Left kidney (tissue), 2 donors: ENCODE data around the gene SARM1. TPM values are rescaled to one million over a fixed set of nuclear protein-coding genes. Genes with fewer than 3 reads are reported as not detected.
A peak's percentile ranks its signal among the peaks of the same experiment; 100 is the strongest.

Source experiments
- DNase-seq: peaks from one replicate; pipeline ENCODE4 v3.0.0-alpha.2; 2013
- polyA plus RNA-seq: library from polyadenylated mRNA; unstranded; fragments of 120-200 nt; gene quantifications from one replicate; pipeline ENCODE4 v1.2.1, GENCODE V29; 2013; ENCODE audit not compliant: insufficient read length

The SARM1 gene
- polyA plus RNA-seq, 1 donor: 16.6 TPM

- DNase-seq: no peak
Observed at GRCh38 chr17:28368306-28368831, 3.1 kb upstream of the SARM1 start.

- no peak for DNase-seq
Observed at GRCh38 chr17:28368915-28369683, 2.4 kb upstream of the SARM1 start.

- no peak for DNase-seq
Observed at GRCh38 chr17:28369684-28370034, 1.8 kb upstream of the SARM1 start.

GRCh38 chr17:28370035-28370743 is 1.3 kb upstream of the SARM1 start, which contains the start of gene VTN:
TSS of gene VTN (minus strand) at chr17:28370307. CDS start at chr17:28370203, 104 bp downstream.
- no peak for DNase-seq

- no peak for DNase-seq
Observed at GRCh38 chr17:28370744-28371103, 770 bp upstream of the SARM1 start.

GRCh38 chr17:28372203-28372944 is 880 bp downstream of the SARM1 start:
- DNase-seq: peak; percentile 3

- no peak for DNase-seq
Observed at GRCh38 chr17:28372945-28373274, 1.4 kb downstream of the SARM1 start.

- DNase-seq: no peak
Observed at GRCh38 chr17:28379814-28380801, 8.6 kb downstream of the SARM1 start.

- peak; percentile 11 for DNase-seq
Observed at GRCh38 chr17:28381141-28381825, 9.8 kb downstream of the SARM1 start.

- DNase-seq: peak; percentile 37
Observed at GRCh38 chr17:28384281-28385036, 13.0 kb downstream of the SARM1 start.

- DNase-seq: no peak
Observed at GRCh38 chr17:28385037-28385400, 13.5 kb downstream of the SARM1 start.

- DNase-seq: no peak
Observed at GRCh38 chr17:28385406-28385805, 13.9 kb downstream of the SARM1 start.

GRCh38 chr17:28386391-28386790 is 14.9 kb downstream of the SARM1 start:
- no peak for DNase-seq

GRCh38 chr17:28388106-28388505 is 16.6 kb downstream of the SARM1 start:
- no peak for DNase-seq

- no peak for DNase-seq
Observed at GRCh38 chr17:28390141-28390540, 18.6 kb downstream of the SARM1 start.

- no peak for DNase-seq
Observed at GRCh38 chr17:28390563-28390962, 19.1 kb downstream of the SARM1 start.

GRCh38 chr17:28390984-28391383 is 19.5 kb downstream of the SARM1 start:
- DNase-seq: no peak

GRCh38 chr17:28391401-28391800 is 19.9 kb downstream of the SARM1 start:
- DNase-seq: no peak

GRCh38 chr17:28392491-28392890 is 21.0 kb downstream of the SARM1 start:
- DNase-seq: no peak
